Measurements from ENCODE around the gene RNF11. TPM values are rescaled to one million over a fixed set of nuclear protein-coding genes. Genes with fewer than 3 reads are reported as not detected.
"Not testable (repeated sequence)": the region's sequence is repeated elsewhere in the genome, so short reads cannot be mapped to it uniquely, and the experiment has no call there.

RNF11 gene
- polyA plus RNA-seq, 3 donors, result 25.3 to 30.4 (median 28.4) TPM

- Histone ChIP-seq H3K27ac (ENCODE audit: low read depth in 1 of 2, low read length in 2 of 2) (no peak overlapping the region), H3K27me3 (ENCODE audit: control insufficient read depth in 2 of 2, insufficient read depth in 2 of 2, low read length in 2 of 2) (no peaks in the 10 kb centered on the region), H3K9me3 (replicated peaks in 1 of 2; ENCODE audit: control insufficient read depth in 1 of 2, insufficient read depth in 1 of 2, low read length in 2 of 2) (no peaks in the 10 kb centered on the region), H3K36me3 (replicated peaks in 1 of 2; ENCODE audit: control insufficient read depth in 1 of 2, insufficient read depth in 2 of 2, low read length in 2 of 2) (no peaks in the 10 kb centered on the region), H4K20me1 (ENCODE audit: insufficient read depth, low read length) (no peaks in the 10 kb centered on the region), H3K4me3 (replicated peaks in 1 of 3; ENCODE audit: low read depth in 2 of 3, low read length in 3 of 3) (no peak overlapping the region), H3K4me2 (replicated peaks; ENCODE audit: extremely low read depth, low read length, poor library complexity, severe bottlenecking) (no peak overlapping the region), H3K4me1 (ENCODE audit: control insufficient read depth in 1 of 2, insufficient read depth in 2 of 2, low read length in 2 of 2) (peaks cover 18 to 19% of the 10 kb centered on the region in 2 donors), H3K9ac (ENCODE audit: insufficient read depth, low read length, poor library complexity, severe bottlenecking) (no peak overlapping the region), H2AFZ (ENCODE audit: insufficient read depth, low read depth, low read length, poor library complexity, severe bottlenecking) (no peak overlapping the region), H3K79me2 (ENCODE audit: insufficient read depth, low read length) (peaks cover 6% of the 10 kb centered on the region)
- Mint-ChIP-seq H3K9me3 (peaks cover 0 to 2% (median 0%) of the 10 kb centered on the region in 7 donors), H3K27me3 (ENCODE audit: low read depth in 3 of 3) (peaks cover 0 to 4% (median 0%) of the 10 kb centered on the region in 3 donors), H3K4me1 (peaks cover 31% of the 10 kb centered on the region), H3K36me3 (no peaks in the 10 kb centered on the region), H3K27ac (no peak overlapping the region), H3K4me3 (no peak overlapping the region)
- no peak for DNase-seq
- intact Hi-C loops (cut with micrococcal nuclease), result no loop called here
- no peak for TF ChIP-seq CTCF (IDR thresholded peaks at IDR 0.05)
These were observed 4.2 kb upstream of the RNF11 start for GRCh38 chr1:51231896-51232295.

GRCh38 chr1:51234236-51234635, 1.8 kb upstream of the RNF11 start:
- H3K9me3 Mint-ChIP-seq; H2AFZ ChIP-seq (ENCODE audit: insufficient read depth, low read depth, low read length, poor library complexity, severe bottlenecking); intact Hi-C loops (cut with micrococcal nuclease); H3K36me3 ChIP-seq (replicated peaks in 1 of 2; ENCODE audit: control insufficient read depth in 1 of 2, insufficient read depth in 2 of 2, low read length in 2 of 2); H3K27me3 Mint-ChIP-seq (ENCODE audit: low read depth in 3 of 3); H3K27ac ChIP-seq (ENCODE audit: low read depth in 1 of 2, low read length in 2 of 2); H3K4me3 ChIP-seq (replicated peaks in 1 of 3; ENCODE audit: low read depth in 2 of 3, low read length in 3 of 3); H3K9ac ChIP-seq (ENCODE audit: insufficient read depth, low read length, poor library complexity, severe bottlenecking); H3K9me3 ChIP-seq (replicated peaks in 1 of 2; ENCODE audit: control insufficient read depth in 1 of 2, insufficient read depth in 1 of 2, low read length in 2 of 2); H3K27me3 ChIP-seq (ENCODE audit: control insufficient read depth in 2 of 2, insufficient read depth in 2 of 2, low read length in 2 of 2); H3K36me3 Mint-ChIP-seq: not testable (repeated sequence)
- peak in 2 of 3 donors; percentile 24 to 36 for DNase-seq
- H3K4me1 Mint-ChIP-seq, result peaks cover 31% of the 10 kb centered on the region
- H3K4me1 ChIP-seq (ENCODE audit: control insufficient read depth in 1 of 2, insufficient read depth in 2 of 2, low read length in 2 of 2), result peaks cover 29 to 37% of the 10 kb centered on the region in 2 donors
- peaks cover 29% of the 10 kb centered on the region for H3K79me2 ChIP-seq (ENCODE audit: insufficient read depth, low read length)
- peak overlapping the region; percentile 12 to 37 for H3K4me3 Mint-ChIP-seq
- peak overlapping the region in 5 of 7 donors; percentile 19 to 98 (median 82) for H3K27ac Mint-ChIP-seq
- 0% methylated on average over 2 of the region's 7 CpGs for WGBS (ENCODE audit: insufficient coverage)
- H3K4me2 ChIP-seq (replicated peaks; ENCODE audit: extremely low read depth, low read length, poor library complexity, severe bottlenecking), result peak overlapping the region; percentile 13
- H4K20me1 ChIP-seq (ENCODE audit: insufficient read depth, low read length), result peaks cover 14% of the 10 kb centered on the region
